ENCODE results near the gene F5. TPM values are rescaled to one million over a fixed set of nuclear protein-coding genes. Genes with fewer than 3 reads are reported as not detected.
"Not testable (repeated sequence)": the region's sequence is repeated elsewhere in the genome, so short reads cannot be mapped to it uniquely, and the experiment has no call there.

Gene F5
- total RNA-seq, 4 donors from 2014 or later, result 0.79 to 3.0 (median 1.8) TPM

- intact Hi-C loops (cut with DNase I), result no loop called here
- no peaks in the 10 kb centered on the region for H3K4me1 ChIP-seq
- no peak overlapping the region for H3K4me3 ChIP-seq (replicated peaks in 1 of 3)
- no peak for DNase-seq
- no peaks in the 10 kb centered on the region for H3K27me3 ChIP-seq
- 88 to 93% methylated on average over 4 of the region's 4 CpGs for WGBS, 2 donors
- H3K9me3 ChIP-seq, result no peaks in the 10 kb centered on the region
- H3K36me3 ChIP-seq, result no peaks in the 10 kb centered on the region
- no peak overlapping the region for H3K27ac ChIP-seq
- TF ChIP-seq, protein P1, sequence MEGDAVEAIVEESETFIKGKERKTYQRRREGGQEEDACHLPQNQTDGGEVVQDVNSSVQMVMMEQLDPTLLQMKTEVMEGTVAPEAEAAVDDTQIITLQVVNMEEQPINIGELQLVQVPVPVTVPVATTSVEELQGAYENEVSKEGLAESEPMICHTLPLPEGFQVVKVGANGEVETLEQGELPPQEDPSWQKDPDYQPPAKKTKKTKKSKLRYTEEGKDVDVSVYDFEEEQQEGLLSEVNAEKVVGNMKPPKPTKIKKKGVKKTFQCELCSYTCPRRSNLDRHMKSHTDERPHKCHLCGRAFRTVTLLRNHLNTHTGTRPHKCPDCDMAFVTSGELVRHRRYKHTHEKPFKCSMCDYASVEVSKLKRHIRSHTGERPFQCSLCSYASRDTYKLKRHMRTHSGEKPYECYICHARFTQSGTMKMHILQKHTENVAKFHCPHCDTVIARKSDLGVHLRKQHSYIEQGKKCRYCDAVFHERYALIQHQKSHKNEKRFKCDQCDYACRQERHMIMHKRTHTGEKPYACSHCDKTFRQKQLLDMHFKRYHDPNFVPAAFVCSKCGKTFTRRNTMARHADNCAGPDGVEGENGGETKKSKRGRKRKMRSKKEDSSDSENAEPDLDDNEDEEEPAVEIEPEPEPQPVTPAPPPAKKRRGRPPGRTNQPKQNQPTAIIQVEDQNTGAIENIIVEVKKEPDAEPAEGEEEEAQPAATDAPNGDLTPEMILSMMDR (IDR thresholded peaks at IDR 0.05), result no peak
- TF ChIP-seq POLR2A (IDR thresholded peaks at IDR 0.05), result no peak
Measured at GRCh38 chr1:169510060-169510459, 76.2 kb downstream of the F5 start.

DNA sequence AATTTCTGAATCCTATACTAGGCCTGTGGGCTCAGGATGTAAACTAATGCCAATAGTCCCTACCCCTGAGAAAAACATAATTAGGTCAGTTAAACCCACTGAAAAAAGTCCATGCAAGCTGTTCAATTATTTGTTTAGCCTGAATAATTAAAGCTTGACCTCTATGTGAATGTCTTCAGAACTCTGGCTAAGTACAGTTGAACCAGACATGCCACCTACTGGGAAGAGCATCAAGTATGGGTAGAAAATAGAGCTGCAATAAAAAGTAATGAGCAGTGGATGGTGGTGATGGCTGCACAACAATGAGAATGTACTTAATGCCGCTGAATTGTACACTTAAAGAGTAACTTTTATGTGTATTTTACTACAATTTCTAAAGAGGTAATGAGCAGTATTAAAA is 76.9 kb downstream of the F5 start:
- no peak overlapping the region for H3K4me3 ChIP-seq (replicated peaks in 1 of 3)
- WGBS, 2 donors, result 96 to 97% methylated on average over 1 of the region's 1 CpG
- DNase-seq, result no peak
- H3K27ac ChIP-seq, result no peak overlapping the region
- H3K36me3 ChIP-seq, result no peaks in the 10 kb centered on the region
- H3K9me3 ChIP-seq, result no peaks in the 10 kb centered on the region
- no peaks in the 10 kb centered on the region for H3K27me3 ChIP-seq
- TF ChIP-seq, protein P1 (IDR thresholded peaks at IDR 0.05), result no peak
- TF ChIP-seq POLR2A (IDR thresholded peaks at IDR 0.05), result no peak
- H3K4me1 ChIP-seq, result no peaks in the 10 kb centered on the region
- intact Hi-C loops (cut with DNase I), result no loop called here

- no peaks in the 10 kb centered on the region for H3K36me3 ChIP-seq
- no peak for DNase-seq
- H3K4me1 ChIP-seq, result no peaks in the 10 kb centered on the region
- no peak overlapping the region for H3K4me3 ChIP-seq (replicated peaks in 1 of 3)
- intact Hi-C loops (cut with DNase I), result no loop called here
- no peak for TF ChIP-seq POLR2A (IDR thresholded peaks at IDR 0.05)
- TF ChIP-seq, protein P1 (IDR thresholded peaks at IDR 0.05), result no peak
- no peaks in the 10 kb centered on the region for H3K27me3 ChIP-seq
- no peak overlapping the region for H3K27ac ChIP-seq
- H3K9me3 ChIP-seq, result no peaks in the 10 kb centered on the region
- 50 to 52% methylated on average over 3 of the region's 3 CpGs for WGBS, 2 donors
Measured at GRCh38 chr1:169508432-169509338, 77.6 kb downstream of the F5 start.

DNA sequence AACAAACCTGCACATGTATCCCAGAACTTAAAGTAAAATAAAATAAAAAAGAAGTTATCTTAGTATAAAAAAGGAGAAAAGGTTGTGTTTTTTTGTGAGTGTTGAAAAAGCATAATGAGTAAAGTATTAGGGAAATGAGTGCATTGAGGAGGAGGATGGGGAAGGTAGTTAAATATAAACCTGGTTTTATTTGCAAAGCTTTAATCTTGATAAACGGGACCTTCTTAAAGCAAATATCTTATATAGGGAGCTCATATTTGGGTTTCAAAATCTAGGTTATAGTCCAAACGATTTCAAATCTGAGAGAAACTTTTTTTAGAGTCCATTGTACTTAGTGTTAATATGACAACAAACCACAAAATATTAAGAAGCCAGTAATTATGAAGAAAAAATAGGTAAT is 78.9 kb downstream of the F5 start:
- DNase-seq, result no peak
- Histone ChIP-seq H3K9me3 (no peaks in the 10 kb centered on the region), H3K27ac (no peak overlapping the region), H3K4me1 (no peaks in the 10 kb centered on the region), H3K4me3 (replicated peaks in 1 of 3) (no peak overlapping the region), H3K36me3 (no peaks in the 10 kb centered on the region), H3K27me3 (no peaks in the 10 kb centered on the region)
- intact Hi-C loops (cut with DNase I), result no loop called here
- 82 to 86% methylated on average over 2 of the region's 2 CpGs for whole genome bisulfite sequencing, 2 donors
- TF ChIP-seq, protein P1 (IDR thresholded peaks at IDR 0.05), result no peak
- no peak for TF ChIP-seq POLR2A (IDR thresholded peaks at IDR 0.05)

GRCh38 chr1:169503601-169504000 is 82.7 kb downstream of the F5 start:
- H3K9me3 ChIP-seq; H3K4me3 ChIP-seq (replicated peaks in 1 of 3); H3K4me1 ChIP-seq; H3K27ac ChIP-seq; H3K27me3 ChIP-seq; intact Hi-C loops (cut with DNase I); DNase-seq; H3K36me3 ChIP-seq: not testable (repeated sequence)
- WGBS, 2 donors, result 91 to 95% methylated on average over 2 of the region's 2 CpGs
